GM12878 (cell line): ENCODE measurements around the gene AP2A2. TPM values are rescaled to one million over a fixed set of nuclear protein-coding genes. Genes with fewer than 3 reads are reported as not detected.

ENCODE experiments used
- BCL11A ChIP-seq: IDR thresholded peaks from 2 replicates; pipeline ENCODE4 v1.6.1; 2011; ENCODE audit warnings: low read depth, low read length
- CHD4 ChIP-seq: fragments of 200-600 bp; sonication (generic); IDR thresholded peaks from 2 replicates; pipeline ENCODE4 v1.6.1; 2016; ENCODE audit warnings: mild to moderate bottlenecking
- CREM ChIP-seq: IDR thresholded peaks from 2 replicates; pipeline ENCODE4 v1.6.1; 2014; ENCODE audit warnings: antibody characterized with exemption, low read depth
- ESRRA ChIP-seq: IDR thresholded peaks from 2 replicates; pipeline ENCODE4 v1.6.1; 2012; ENCODE audit warnings: mild to moderate bottlenecking, low read length, improper control_type of control experiment
- EZH2 ChIP-seq: IDR thresholded peaks from 2 replicates; pipeline ENCODE4 v1.6.1; 2012; ENCODE audit warnings: low read depth, mild to moderate bottlenecking, control low read depth, inconsistent platforms, low read length, borderline replicate concordance; ENCODE audit not compliant: control insufficient read depth
- FOXM1 ChIP-seq: IDR thresholded peaks from 2 replicates; pipeline ENCODE4 v1.6.1; 2012; ENCODE audit warnings: low read depth, mild to moderate bottlenecking, inconsistent platforms, low read length, moderate library complexity
- MEF2B ChIP-seq: fragments of 450-650 bp; IDR thresholded peaks from 2 replicates; pipeline ENCODE4 v1.6.1; 2018; ENCODE audit warnings: mild to moderate bottlenecking, moderate library complexity; ENCODE audit not compliant: partially characterized antibody, poor library complexity, severe bottlenecking
- NR2C2 ChIP-seq: IDR thresholded peaks from 2 replicates; pipeline ENCODE4 v1.6.1; 2011; ENCODE audit warnings: borderline replicate concordance, low read depth; ENCODE audit not compliant: control insufficient read depth, insufficient read length
- PKNOX1 ChIP-seq: fragments of 450-650 bp; IDR thresholded peaks from 2 replicates; pipeline ENCODE4 v1.6.1; 2016; ENCODE audit warnings: mild to moderate bottlenecking
- PML ChIP-seq: IDR thresholded peaks from 2 replicates; pipeline ENCODE4 v1.6.1; 2012; ENCODE audit warnings: low read length, inconsistent platforms
- RAD21 ChIP-seq: IDR thresholded peaks from 2 replicates; pipeline ENCODE4 v1.6.1; 2011; ENCODE audit warnings: mild to moderate bottlenecking, low read depth, low read length, moderate library complexity; ENCODE audit not compliant: insufficient read depth
- SIN3A ChIP-seq: IDR thresholded peaks from 2 replicates; pipeline ENCODE4 v1.6.1; 2012; ENCODE audit warnings: low read depth, low read length, improper control_type of control experiment
- SMAD5 ChIP-seq: IDR thresholded peaks from 2 replicates; pipeline ENCODE4 v1.6.1; 2016; ENCODE audit warnings: antibody characterized with exemption, low read depth
- SMC3 ChIP-seq: IDR thresholded peaks from 2 replicates; pipeline ENCODE4 v1.6.1; 2011; ENCODE audit warnings: low read length, improper control_type of control experiment, borderline replicate concordance
- SUPT20H ChIP-seq: IDR thresholded peaks from 2 replicates; pipeline ENCODE4 v1.6.1; 2011; ENCODE audit warnings: low read depth, mild to moderate bottlenecking, low read length, moderate library complexity, borderline replicate concordance; ENCODE audit not compliant: control insufficient read depth
- TCF7 ChIP-seq: IDR thresholded peaks from 2 replicates; pipeline ENCODE4 v1.6.1; 2014; ENCODE audit warnings: antibody characterized with exemption, borderline replicate concordance
- USF2 ChIP-seq: IDR thresholded peaks from 2 replicates; pipeline ENCODE4 v1.6.1; 2011; ENCODE audit warnings: low read depth, low read length, improper control_type of control experiment, borderline replicate concordance
- ZBED1 ChIP-seq: IDR thresholded peaks from 2 replicates; pipeline ENCODE4 v1.6.1; 2016; ENCODE audit warnings: borderline replicate concordance
- ZNF24 ChIP-seq: fragments of 450-650 bp; IDR thresholded peaks from 2 replicates; pipeline ENCODE4 v1.6.1; 2017; ENCODE audit warnings: antibody characterized with exemption, mild to moderate bottlenecking
- polyA plus RNA-seq, 11 experiments: library from polyadenylated mRNA; depleted of rRNA in 4 of 11; unstranded in 6 of 11; stranded (reverse) in 5 of 11; fragments of >200 nt; fragmentation: Nextera tagmentation in 4 of 11; fragmentation: Illumina TruSeq in 1 of 11; extraction: Ambion mirVana in 4 of 11; extraction: Trizol in 1 of 11; gene quantifications; 1 replicate in 1 of 11; 2 replicates in 10 of 11; pipeline versions ENCODE4 v1.2.1 to v1.2.3, GENCODE V29; 2011 to 2016; ENCODE audit warnings: inconsistent platforms in 2 of 11, missing spikeins in 2 of 11, low read depth in 1 of 11
- total RNA-seq, 4 experiments: library from RNA; depleted of rRNA in 3 of 4; stranded (reverse); fragments of >200 nt in 3 of 4; fragmentation: Illumina TruSeq in 1 of 4; extraction: Trizol in 1 of 4; gene quantifications; 2 replicates each; pipeline versions ENCODE4 v1.2.1 to v1.2.3, GENCODE V29; 2013 to 2021
- TF ChIP-seq, protein P1 (sequence below): IDR thresholded peaks from 2 replicates; pipeline ENCODE4 v1.6.1; 2012; ENCODE audit warnings: low read depth, low read length, improper control_type of control experiment
- TF ChIP-seq, protein P2 (sequence below): fragments of 450-650 bp; IDR thresholded peaks from 2 replicates; pipeline ENCODE4 v1.6.1; 2017; ENCODE audit warnings: mild to moderate bottlenecking
- TF ChIP-seq, protein P3 (sequence below): fragments of 450-650 bp; IDR thresholded peaks from 2 replicates; pipeline ENCODE4 v1.6.1; 2017; ENCODE audit warnings: mild to moderate bottlenecking, moderate library complexity

Gene AP2A2
- total and polyA plus RNA-seq, 10 of the 15 experiments (the other 5 are each of a cell fraction or from before 2014, with no cell fraction given) = 0.58 to 48.8 (median 18.2) TPM

- TF ChIP-seq PKNOX1 = no peak
- TF ChIP-seq MEF2B = no peak
- TF ChIP-seq RAD21 = no peak
- TF ChIP-seq ESRRA = no peak
- TF ChIP-seq SMAD5 = no peak
- TF ChIP-seq NR2C2 = no peak
- no peak for TF ChIP-seq ZNF24
- TF ChIP-seq ZBED1 = no peak
- TF ChIP-seq SIN3A = no peak
- no peak for TF ChIP-seq USF2
- TF ChIP-seq, protein P1, sequence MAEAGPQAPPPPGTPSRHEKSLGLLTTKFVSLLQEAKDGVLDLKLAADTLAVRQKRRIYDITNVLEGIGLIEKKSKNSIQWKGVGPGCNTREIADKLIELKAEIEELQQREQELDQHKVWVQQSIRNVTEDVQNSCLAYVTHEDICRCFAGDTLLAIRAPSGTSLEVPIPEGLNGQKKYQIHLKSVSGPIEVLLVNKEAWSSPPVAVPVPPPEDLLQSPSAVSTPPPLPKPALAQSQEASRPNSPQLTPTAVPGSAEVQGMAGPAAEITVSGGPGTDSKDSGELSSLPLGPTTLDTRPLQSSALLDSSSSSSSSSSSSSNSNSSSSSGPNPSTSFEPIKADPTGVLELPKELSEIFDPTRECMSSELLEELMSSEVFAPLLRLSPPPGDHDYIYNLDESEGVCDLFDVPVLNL = no peak
- TF ChIP-seq, protein P2, sequence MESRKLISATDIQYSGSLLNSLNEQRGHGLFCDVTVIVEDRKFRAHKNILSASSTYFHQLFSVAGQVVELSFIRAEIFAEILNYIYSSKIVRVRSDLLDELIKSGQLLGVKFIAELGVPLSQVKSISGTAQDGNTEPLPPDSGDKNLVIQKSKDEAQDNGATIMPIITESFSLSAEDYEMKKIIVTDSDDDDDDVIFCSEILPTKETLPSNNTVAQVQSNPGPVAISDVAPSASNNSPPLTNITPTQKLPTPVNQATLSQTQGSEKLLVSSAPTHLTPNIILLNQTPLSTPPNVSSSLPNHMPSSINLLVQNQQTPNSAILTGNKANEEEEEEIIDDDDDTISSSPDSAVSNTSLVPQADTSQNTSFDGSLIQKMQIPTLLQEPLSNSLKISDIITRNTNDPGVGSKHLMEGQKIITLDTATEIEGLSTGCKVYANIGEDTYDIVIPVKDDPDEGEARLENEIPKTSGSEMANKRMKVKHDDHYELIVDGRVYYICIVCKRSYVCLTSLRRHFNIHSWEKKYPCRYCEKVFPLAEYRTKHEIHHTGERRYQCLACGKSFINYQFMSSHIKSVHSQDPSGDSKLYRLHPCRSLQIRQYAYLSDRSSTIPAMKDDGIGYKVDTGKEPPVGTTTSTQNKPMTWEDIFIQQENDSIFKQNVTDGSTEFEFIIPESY = no peak
- no peak for TF ChIP-seq FOXM1
- no peak for TF ChIP-seq SUPT20H
- TF ChIP-seq CHD4 = no peak
- no peak for TF ChIP-seq PML
- no peak for TF ChIP-seq TCF7
- TF ChIP-seq SMC3 = no peak
- 0 out of 2 replicates have a peak, but pooled peaks have one; percentile 29 for TF ChIP-seq BCL11A
- TF ChIP-seq EZH2 = no peak
- TF ChIP-seq CREM = peak; percentile 10; the same call in 1 of the 2 replicates
- TF ChIP-seq, protein P3, sequence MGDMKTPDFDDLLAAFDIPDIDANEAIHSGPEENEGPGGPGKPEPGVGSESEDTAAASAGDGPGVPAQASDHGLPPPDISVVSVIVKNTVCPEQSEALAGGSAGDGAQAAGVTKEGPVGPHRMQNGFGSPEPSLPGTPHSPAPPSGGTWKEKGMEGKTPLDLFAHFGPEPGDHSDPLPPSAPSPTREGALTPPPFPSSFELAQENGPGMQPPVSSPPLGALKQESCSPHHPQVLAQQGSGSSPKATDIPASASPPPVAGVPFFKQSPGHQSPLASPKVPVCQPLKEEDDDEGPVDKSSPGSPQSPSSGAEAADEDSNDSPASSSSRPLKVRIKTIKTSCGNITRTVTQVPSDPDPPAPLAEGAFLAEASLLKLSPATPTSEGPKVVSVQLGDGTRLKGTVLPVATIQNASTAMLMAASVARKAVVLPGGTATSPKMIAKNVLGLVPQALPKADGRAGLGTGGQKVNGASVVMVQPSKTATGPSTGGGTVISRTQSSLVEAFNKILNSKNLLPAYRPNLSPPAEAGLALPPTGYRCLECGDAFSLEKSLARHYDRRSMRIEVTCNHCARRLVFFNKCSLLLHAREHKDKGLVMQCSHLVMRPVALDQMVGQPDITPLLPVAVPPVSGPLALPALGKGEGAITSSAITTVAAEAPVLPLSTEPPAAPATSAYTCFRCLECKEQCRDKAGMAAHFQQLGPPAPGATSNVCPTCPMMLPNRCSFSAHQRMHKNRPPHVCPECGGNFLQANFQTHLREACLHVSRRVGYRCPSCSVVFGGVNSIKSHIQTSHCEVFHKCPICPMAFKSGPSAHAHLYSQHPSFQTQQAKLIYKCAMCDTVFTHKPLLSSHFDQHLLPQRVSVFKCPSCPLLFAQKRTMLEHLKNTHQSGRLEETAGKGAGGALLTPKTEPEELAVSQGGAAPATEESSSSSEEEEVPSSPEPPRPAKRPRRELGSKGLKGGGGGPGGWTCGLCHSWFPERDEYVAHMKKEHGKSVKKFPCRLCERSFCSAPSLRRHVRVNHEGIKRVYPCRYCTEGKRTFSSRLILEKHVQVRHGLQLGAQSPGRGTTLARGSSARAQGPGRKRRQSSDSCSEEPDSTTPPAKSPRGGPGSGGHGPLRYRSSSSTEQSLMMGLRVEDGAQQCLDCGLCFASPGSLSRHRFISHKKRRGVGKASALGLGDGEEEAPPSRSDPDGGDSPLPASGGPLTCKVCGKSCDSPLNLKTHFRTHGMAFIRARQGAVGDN = no peak
Measured at GRCh38 chr11:996681-997080, 71.0 kb downstream of the AP2A2 start (continued).
